Peyer's patch (tissue), 4 donors: ENCODE results near the gene RAPGEF1. TPM values are rescaled to one million over a fixed set of nuclear protein-coding genes. Genes with fewer than 3 reads are reported as not detected.

Experiments used
- DNase-seq, 3 donors: peaks; one replicate each; pipeline ENCODE4 v3.0.0-alpha.2; 2017 to 2019
- H3K27ac ChIP-seq, 4 donors: fragments of 200-600 bp; sonication (generic); one replicate each; pipeline ENCODE4 v1.5.1; 2016 to 2019
- H3K27me3 ChIP-seq, 2 donors: fragments of 200-600 bp; sonication (generic); one replicate each; pipeline ENCODE4 v1.5.1; 2019
- H3K36me3 ChIP-seq, 3 donors: fragments of 200-600 bp; sonication (generic); one replicate each; pipeline ENCODE4 v1.5.1; 2016 to 2019
- H3K4me1 ChIP-seq, 4 donors: fragments of 200-600 bp; sonication (generic); one replicate each; pipeline ENCODE4 v1.5.1; 2016 to 2019
- H3K4me3 ChIP-seq, 4 donors: fragments of 200-600 bp; sonication (generic); 1 replicate in 3 of 4; 2 replicates in 1 of 4; pipeline ENCODE4 v1.5.1; 2016 to 2019; ENCODE audit warnings: mild to moderate bottlenecking in 1 of 4
- H3K9me3 ChIP-seq, 4 donors: fragments of 200-600 bp; sonication (generic); one replicate each; pipeline ENCODE4 v1.5.1; 2016 to 2019; ENCODE audit warnings: mild to moderate bottlenecking in 1 of 4
- POLR2A ChIP-seq, 2 donors: fragments of 450-650 bp; IDR thresholded peaks; one replicate each; pipeline ENCODE4 v1.5.1; 2017; ENCODE audit warnings: antibody characterized with exemption in 2 of 2, mild to moderate bottlenecking in 2 of 2, moderate library complexity in 2 of 2
- total RNA-seq, 4 donors: library from RNA; depleted of rRNA; stranded (reverse); fragments of >200 nt; gene quantifications; one replicate each; pipeline ENCODE4 v1.1.0, GENCODE V29; 2016
- TF ChIP-seq, protein P1 (sequence below), 6 experiments: fragments of 450-650 bp in 4 of 6; fragments of 200-600 bp in 2 of 6; sonication (generic) in 1 of 6; IDR thresholded peaks; one replicate each; pipeline ENCODE4 v1.5.1; 2017 to 2019; ENCODE audit warnings: antibody characterized with exemption in 6 of 6, mild to moderate bottlenecking in 3 of 6, moderate library complexity in 1 of 6

The RAPGEF1 gene
- total RNA-seq, 4 donors from 2014 or later, result 51.7 to 182 (median 70.7) TPM

DNA sequence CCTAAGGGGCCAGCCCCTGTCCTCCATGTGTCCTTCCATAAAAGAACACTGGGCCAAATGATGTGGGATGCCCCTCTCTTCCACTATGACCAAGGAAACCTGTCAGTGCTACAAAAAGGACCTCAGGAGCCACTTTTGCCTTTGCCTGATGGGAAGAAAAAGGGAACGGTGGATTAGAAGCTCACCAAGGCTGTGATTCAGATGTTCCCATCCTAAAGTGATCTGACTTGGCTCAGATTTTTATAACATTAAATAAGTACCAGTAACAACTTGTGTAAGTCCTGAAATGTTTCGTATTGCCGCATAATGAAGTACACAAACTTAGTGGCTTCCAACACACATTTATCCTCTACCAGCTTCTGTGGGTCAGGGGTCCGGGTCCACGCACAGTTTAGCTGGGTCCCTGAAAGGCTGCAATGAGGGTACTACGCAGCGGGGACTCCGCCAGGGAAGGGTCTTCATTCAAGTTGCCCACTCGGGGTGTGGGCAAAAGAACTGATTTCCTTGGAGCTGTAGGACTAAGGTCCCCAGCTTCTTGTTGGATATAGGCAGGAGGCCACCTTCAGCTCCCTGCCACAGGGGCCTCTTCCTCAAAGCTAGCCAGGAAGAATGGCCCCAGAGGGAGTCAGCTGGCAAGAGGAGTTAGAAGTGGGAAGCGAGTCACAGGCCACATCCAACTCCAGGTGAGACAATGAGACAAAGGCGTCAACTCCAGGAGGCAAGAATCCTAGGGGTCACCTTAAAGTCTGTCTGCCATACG, 60.4 kb downstream of the RAPGEF1 start:
- DNase-seq, result no peak
- no peaks in the 10 kb centered on the region for H3K27me3 ChIP-seq
- TF ChIP-seq, protein P1, sequence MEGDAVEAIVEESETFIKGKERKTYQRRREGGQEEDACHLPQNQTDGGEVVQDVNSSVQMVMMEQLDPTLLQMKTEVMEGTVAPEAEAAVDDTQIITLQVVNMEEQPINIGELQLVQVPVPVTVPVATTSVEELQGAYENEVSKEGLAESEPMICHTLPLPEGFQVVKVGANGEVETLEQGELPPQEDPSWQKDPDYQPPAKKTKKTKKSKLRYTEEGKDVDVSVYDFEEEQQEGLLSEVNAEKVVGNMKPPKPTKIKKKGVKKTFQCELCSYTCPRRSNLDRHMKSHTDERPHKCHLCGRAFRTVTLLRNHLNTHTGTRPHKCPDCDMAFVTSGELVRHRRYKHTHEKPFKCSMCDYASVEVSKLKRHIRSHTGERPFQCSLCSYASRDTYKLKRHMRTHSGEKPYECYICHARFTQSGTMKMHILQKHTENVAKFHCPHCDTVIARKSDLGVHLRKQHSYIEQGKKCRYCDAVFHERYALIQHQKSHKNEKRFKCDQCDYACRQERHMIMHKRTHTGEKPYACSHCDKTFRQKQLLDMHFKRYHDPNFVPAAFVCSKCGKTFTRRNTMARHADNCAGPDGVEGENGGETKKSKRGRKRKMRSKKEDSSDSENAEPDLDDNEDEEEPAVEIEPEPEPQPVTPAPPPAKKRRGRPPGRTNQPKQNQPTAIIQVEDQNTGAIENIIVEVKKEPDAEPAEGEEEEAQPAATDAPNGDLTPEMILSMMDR (IDR thresholded peaks at IDR 0.05), result no peak
- TF ChIP-seq POLR2A (IDR thresholded peaks at IDR 0.05), result no peak
- no peaks in the 10 kb centered on the region for H3K9me3 ChIP-seq
- peak overlapping the region; percentile 80 to 88 (median 85) for H3K27ac ChIP-seq
- peaks cover 5 to 30% (median 16%) of the 10 kb centered on the region in 4 donors for H3K4me1 ChIP-seq
- no peak overlapping the region for H3K4me3 ChIP-seq
- no peaks in the 10 kb centered on the region for H3K36me3 ChIP-seq

DNA sequence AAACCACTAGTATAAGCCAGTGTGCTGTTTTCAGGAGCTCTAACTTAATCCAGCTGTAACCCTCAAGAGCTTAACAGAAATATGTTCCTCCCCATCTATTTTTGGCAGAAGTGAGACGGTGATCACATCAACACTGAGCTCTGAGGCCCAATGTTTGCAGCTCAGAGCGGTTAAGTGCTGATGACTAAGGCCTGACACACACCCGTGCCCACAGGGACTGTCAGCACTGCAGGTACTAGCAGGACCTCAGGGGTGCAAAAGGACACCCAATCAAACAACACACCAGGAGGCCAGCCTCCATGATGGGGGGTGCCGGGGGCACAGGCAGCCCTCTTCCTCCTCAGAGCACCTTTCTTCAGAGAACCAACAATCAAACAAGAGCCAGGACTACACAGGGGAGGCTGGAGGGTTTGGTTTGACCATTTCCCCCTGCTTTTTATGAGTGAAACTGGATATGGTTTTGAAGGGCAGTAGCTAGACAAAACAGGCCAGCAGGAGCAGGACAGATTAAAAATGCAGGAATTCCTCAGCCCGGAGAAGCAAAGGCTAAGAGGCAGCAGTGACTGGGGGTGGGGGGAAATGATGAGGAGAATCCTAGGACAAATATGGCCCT, 61.3 kb downstream of the RAPGEF1 start:
- Histone ChIP-seq H3K9me3 (no peaks in the 10 kb centered on the region), H3K4me3 (no peak overlapping the region), H3K27me3 (no peaks in the 10 kb centered on the region), H3K36me3 (no peaks in the 10 kb centered on the region), H3K4me1 (peaks cover 5 to 30% (median 16%) of the 10 kb centered on the region in 4 donors), H3K27ac (peak overlapping the region; percentile 80 to 88 (median 85))
- TF ChIP-seq, protein P1 (IDR thresholded peaks at IDR 0.05), result no peak
- TF ChIP-seq POLR2A (IDR thresholded peaks at IDR 0.05), result peak in 1 of 2 donors; percentile 60
- peak in 2 of 3 donors; percentile 86 to 95 for DNase-seq

DNA sequence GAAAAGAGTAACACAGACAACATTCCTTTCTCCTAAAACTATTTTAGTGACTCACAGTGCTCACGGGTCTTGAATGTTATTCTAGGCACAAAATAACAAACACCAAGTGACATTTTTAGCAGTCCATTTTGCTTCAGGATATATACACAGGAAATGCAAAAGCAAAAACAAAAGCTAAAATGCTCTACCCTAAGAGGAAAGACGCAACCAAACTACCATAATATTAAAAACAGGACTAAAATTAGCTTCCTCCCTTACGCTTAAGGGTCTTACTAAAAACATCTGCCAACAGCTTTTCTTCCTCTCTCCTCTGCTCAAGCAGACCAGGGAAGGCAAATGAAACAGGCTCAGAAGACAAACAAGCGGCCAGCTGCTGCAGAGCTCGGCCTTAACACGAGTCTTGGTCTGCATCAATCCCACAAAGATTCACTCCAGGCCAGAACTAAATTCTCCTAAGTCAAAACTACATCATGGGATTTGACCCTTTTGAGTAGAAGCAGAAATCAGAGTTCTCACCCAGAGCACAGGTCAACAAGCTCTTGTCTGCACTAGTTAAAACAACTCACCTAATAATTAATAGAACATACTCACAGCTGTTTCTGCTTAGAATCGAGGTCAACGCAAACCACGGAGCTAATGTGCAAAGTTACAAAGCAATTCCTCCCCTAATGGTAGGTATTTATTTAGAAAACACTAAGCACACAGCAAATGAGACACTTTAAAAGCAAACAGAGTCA, 62.3 kb downstream of the RAPGEF1 start:
- no peaks in the 10 kb centered on the region for H3K9me3 ChIP-seq
- no peak for TF ChIP-seq POLR2A (IDR thresholded peaks at IDR 0.05)
- TF ChIP-seq, protein P1 (IDR thresholded peaks at IDR 0.05), result no peak
- H3K27me3 ChIP-seq, result no peaks in the 10 kb centered on the region
- peak overlapping the region; percentile 80 to 88 (median 85) for H3K27ac ChIP-seq
- H3K36me3 ChIP-seq, result no peaks in the 10 kb centered on the region
- peaks cover 5 to 33% (median 20%) of the 10 kb centered on the region in 4 donors for H3K4me1 ChIP-seq
- H3K4me3 ChIP-seq, result no peak overlapping the region
- DNase-seq, result peak in 2 of 3 donors; percentile 70 to 77

DNA sequence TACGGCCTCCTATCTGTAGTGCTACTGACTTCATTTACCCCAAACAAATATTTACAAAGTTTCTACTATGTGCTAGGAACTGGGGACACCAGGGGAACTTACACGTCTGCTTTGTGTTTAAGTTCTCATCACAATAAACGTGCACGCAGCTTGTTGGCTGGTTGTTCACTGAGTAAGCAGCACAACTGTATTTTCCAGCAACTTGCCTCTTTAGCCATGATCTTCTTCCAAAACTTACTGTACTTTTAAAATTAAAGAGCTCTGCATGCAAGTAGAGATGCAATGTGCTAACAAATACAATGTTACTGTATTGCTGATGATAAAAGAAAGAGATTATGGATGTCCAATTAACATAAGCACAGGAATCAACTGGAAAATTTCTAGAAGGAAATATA, 62.8 kb downstream of the RAPGEF1 start:
- DNase-seq, result no peak
- no peaks in the 10 kb centered on the region for H3K27me3 ChIP-seq
- peak overlapping the region; percentile 80 to 88 (median 85) for H3K27ac ChIP-seq
- H3K36me3 ChIP-seq, result no peaks in the 10 kb centered on the region
- no peak overlapping the region for H3K4me3 ChIP-seq
- peaks cover 5 to 38% (median 23%) of the 10 kb centered on the region in 4 donors for H3K4me1 ChIP-seq
- TF ChIP-seq, protein P1 (IDR thresholded peaks at IDR 0.05), result no peak
- TF ChIP-seq POLR2A (IDR thresholded peaks at IDR 0.05), result no peak
- H3K9me3 ChIP-seq, result no peaks in the 10 kb centered on the region

DNA sequence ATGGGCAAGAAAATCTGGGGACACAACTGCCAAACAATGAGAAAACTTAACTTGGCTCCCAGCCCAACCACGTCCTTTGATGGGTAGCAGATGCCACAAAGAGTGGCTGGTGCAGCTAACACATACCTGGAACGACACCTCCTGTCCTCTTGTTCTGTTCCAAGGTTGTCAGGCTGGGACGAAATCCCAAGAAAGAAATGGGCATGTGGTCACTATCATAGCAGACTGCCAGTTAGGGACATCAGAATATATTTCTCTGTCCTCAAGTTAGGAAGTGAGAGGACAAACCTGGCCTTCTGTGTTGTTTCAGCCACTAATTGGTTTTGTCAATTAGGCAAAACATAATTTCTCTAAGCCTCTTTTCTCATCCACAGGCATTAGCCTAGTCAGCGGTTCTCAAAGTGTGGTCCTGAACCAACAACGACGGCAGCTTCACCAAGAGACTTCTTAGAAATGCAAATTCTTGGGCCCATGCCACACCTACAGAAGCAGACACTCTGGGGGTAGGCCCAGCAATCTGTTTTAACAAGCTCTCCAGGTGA, 63.4 kb downstream of the RAPGEF1 start:
- peak in 2 of 3 donors; percentile 72 to 75 for DNase-seq
- H3K4me1 ChIP-seq, result peaks cover 5 to 38% (median 23%) of the 10 kb centered on the region in 4 donors
- no peaks in the 10 kb centered on the region for H3K36me3 ChIP-seq
- H3K27ac ChIP-seq, result peak overlapping the region; percentile 80 to 88 (median 85)
- TF ChIP-seq POLR2A (IDR thresholded peaks at IDR 0.05), result no peak
- TF ChIP-seq, protein P1 (IDR thresholded peaks at IDR 0.05), result no peak
- peak overlapping the region in 3 of 4 donors; percentile 8 to 36 (median 28) for H3K4me3 ChIP-seq
- no peaks in the 10 kb centered on the region for H3K9me3 ChIP-seq
- H3K27me3 ChIP-seq, result no peaks in the 10 kb centered on the region
